Esophagus squamous epithelium (tissue), 4 donors: ENCODE results near the gene SALL4.

Experiments
- CTCF ChIP-seq, 6 experiments: fragments of 450-650 bp in 4 of 6; fragments of 200-600 bp in 2 of 6; sonication (generic) in 2 of 6; IDR thresholded peaks; one replicate each; pipeline ENCODE4 v1.5.1; 2016 to 2019; ENCODE audit warnings: antibody characterized with exemption in 6 of 6, mild to moderate bottlenecking in 4 of 6, moderate library complexity in 4 of 6
- POLR2A ChIP-seq, 4 donors: fragments of 450-650 bp; IDR thresholded peaks; one replicate each; pipeline ENCODE4 v1.6.1; 2017; ENCODE audit warnings: antibody characterized with exemption in 4 of 4, mild to moderate bottlenecking in 4 of 4, moderate library complexity in 3 of 4

GRCh38 chr20:51733070-51733469 lies 69.3 kb downstream of the SALL4 start:
- TF ChIP-seq POLR2A (IDR thresholded peaks at IDR 0.05) (no peak), CTCF (IDR thresholded peaks at IDR 0.05) (no peak)
